CD8-positive, alpha-beta memory T cell (primary cell): Measurements from ENCODE around the gene TGM5. TPM values are rescaled to one million over a fixed set of nuclear protein-coding genes. Genes with fewer than 3 reads are reported as not detected.

Source experiments
- CTCF ChIA-PET: fragments of 350-600 bp; sonication (Branson Sonifier 250); formaldehyde crosslinking; loops from one replicate; lab custom pipeline; 2021; ENCODE audit warnings: antibody characterized with exemption; lab: Charles Lee
- POLR2A ChIA-PET: fragments of 350-600 bp; sonication (Branson Sonifier 250); formaldehyde crosslinking; loops from one replicate; lab custom pipeline; 2021; ENCODE audit warnings: antibody characterized with exemption; lab: Charles Lee
- DNase-seq, 5 donors: peaks; one replicate each; pipeline versions ENCODE4 v3.0.0 to v3.0.0-alpha.2; 2020 to 2022; ENCODE audit warnings: mixed read lengths in 1 of 5
- H3K27ac ChIP-seq: one replicate; pipeline ENCODE4 v1.7.0; 2013; ENCODE audit warnings: low read depth, mild to moderate bottlenecking, low read length, moderate library complexity
- H3K27me3 ChIP-seq: 2 replicates; pipeline ENCODE4 v1.7.0; 2013; ENCODE audit warnings: low read length, mild to moderate bottlenecking; ENCODE audit not compliant: insufficient read depth, poor library complexity, severe bottlenecking
- H3K36me3 ChIP-seq: 2 replicates; pipeline ENCODE4 v1.7.0; 2013; ENCODE audit warnings: mild to moderate bottlenecking, low read length, moderate library complexity; ENCODE audit not compliant: insufficient read depth
- H3K4me1 ChIP-seq: 2 replicates; pipeline ENCODE4 v1.7.0; 2013; ENCODE audit warnings: mild to moderate bottlenecking, low read length, moderate library complexity; ENCODE audit not compliant: insufficient read depth
- H3K4me3 ChIP-seq: 2 replicates; pipeline ENCODE4 v1.7.0; 2013; ENCODE audit warnings: mild to moderate bottlenecking, low read length
- H3K9me3 ChIP-seq: 2 replicates; pipeline ENCODE4 v1.7.0; 2013; ENCODE audit warnings: mild to moderate bottlenecking, low read length
- H3K27ac Mint-ChIP-seq, 8 donors: one replicate each; pipeline ENCODE4 v1.8.0; 2020 to 2021; ENCODE audit warnings: mixed read lengths in 8 of 8, mild to moderate bottlenecking in 6 of 8, inconsistent platforms in 3 of 8, moderate library complexity in 3 of 8
- H3K27me3 Mint-ChIP-seq, 2 donors: one replicate each; pipeline ENCODE4 v1.8.0; 2020 to 2021; ENCODE audit warnings: mixed read lengths in 2 of 2, mild to moderate bottlenecking in 1 of 2, moderate library complexity in 1 of 2
- H3K36me3 Mint-ChIP-seq, 3 donors: one replicate each; pipeline ENCODE4 v1.8.0; 2020 to 2021; ENCODE audit warnings: mixed read lengths in 3 of 3, inconsistent platforms in 1 of 3, mild to moderate bottlenecking in 1 of 3
- H3K4me1 Mint-ChIP-seq, 3 donors: one replicate each; pipeline ENCODE4 v1.8.0; 2020 to 2021; ENCODE audit warnings: mixed read lengths in 3 of 3, inconsistent platforms in 1 of 3, mild to moderate bottlenecking in 1 of 3
- H3K4me3 Mint-ChIP-seq, 7 donors: one replicate each; pipeline ENCODE4 v1.8.0; 2020 to 2021; ENCODE audit warnings: mixed read lengths in 7 of 7, mild to moderate bottlenecking in 6 of 7, moderate library complexity in 4 of 7, inconsistent platforms in 2 of 7
- H3K9me3 Mint-ChIP-seq, 5 donors: one replicate each; pipeline ENCODE4 v1.8.0; 2020 to 2022; ENCODE audit warnings: mixed read lengths in 5 of 5, mild to moderate bottlenecking in 3 of 5, moderate library complexity in 2 of 5, inconsistent platforms in 1 of 5
- polyA plus RNA-seq: library from polyadenylated mRNA; unstranded; fragments of 300-500 nt; fragmentation: Illumina TruSeq; gene quantifications from one replicate; pipeline ENCODE4 v1.2.3, GENCODE V29; 2021
- total RNA-seq, 2 experiments: library from RNA; stranded (reverse); gene quantifications; one replicate each; pipeline ENCODE4 v1.2.3, GENCODE V29; 2021

Gene TGM5
- total and polyA plus RNA-seq, 3 experiments from 2014 or later: 0.18 TPM; not detected in 2

- Histone ChIP-seq H3K27me3 (no peaks in the 10 kb centered on the region), H3K36me3 (no peaks in the 10 kb centered on the region), H3K27ac (no peak overlapping the region), H3K4me1 (no peaks in the 10 kb centered on the region), H3K4me3 (no peak overlapping the region), H3K9me3 (no peaks in the 10 kb centered on the region)
- no peak for DNase-seq
- no peak overlapping the region for H3K27ac Mint-ChIP-seq
- no peaks in the 10 kb centered on the region for H3K9me3 Mint-ChIP-seq
- ChIA-PET CTCF (interaction anchor here (1.7 kb wide), 1 partner anchor 54 kb away, joined by 5 read pairs; no protein-coding TSS in a partner anchor), POLR2A (no interaction called here)
- H3K4me3 Mint-ChIP-seq: no peak overlapping the region
- H3K36me3 Mint-ChIP-seq: no peaks in the 10 kb centered on the region
- H3K4me1 Mint-ChIP-seq: no peaks in the 10 kb centered on the region
- H3K27me3 Mint-ChIP-seq: peaks cover 13 to 26% of the 10 kb centered on the region in 2 donors
These were observed 12.8 kb upstream of the TGM5 start for GRCh38 chr15:43279496-43279895.

- peak overlapping the region in 1 of 8 donors; percentile 1 for H3K27ac Mint-ChIP-seq
- no peaks in the 10 kb centered on the region for H3K4me1 ChIP-seq
- peaks cover 12 to 26% of the 10 kb centered on the region in 2 donors for H3K27me3 Mint-ChIP-seq
- DNase-seq: no peak
- H3K4me3 Mint-ChIP-seq: no peak overlapping the region
- no peaks in the 10 kb centered on the region for H3K36me3 Mint-ChIP-seq
- POLR2A ChIA-PET: no interaction called here
- no peaks in the 10 kb centered on the region for H3K27me3 ChIP-seq
- H3K9me3 Mint-ChIP-seq: no peaks in the 10 kb centered on the region
- no peaks in the 10 kb centered on the region for H3K9me3 ChIP-seq
- no peak overlapping the region for H3K27ac ChIP-seq
- H3K4me3 ChIP-seq: no peak overlapping the region
- H3K36me3 ChIP-seq: no peaks in the 10 kb centered on the region
- no peaks in the 10 kb centered on the region for H3K4me1 Mint-ChIP-seq
- CTCF ChIA-PET: no interaction called here
These were observed 12.1 kb upstream of the TGM5 start for GRCh38 chr15:43278869-43279268.

GRCh38 chr15:43277901-43278300, 11.2 kb upstream of the TGM5 start:
- Mint-ChIP-seq H3K4me1 (no peaks in the 10 kb centered on the region), H3K9me3 (peaks cover 0 to under 1% (median 0%) of the 10 kb centered on the region in 5 donors), H3K27ac (no peak overlapping the region), H3K36me3 (no peaks in the 10 kb centered on the region), H3K4me3 (no peak overlapping the region), H3K27me3 (peaks cover 12 to 26% of the 10 kb centered on the region in 2 donors)
- Histone ChIP-seq H3K36me3 (no peaks in the 10 kb centered on the region), H3K27ac (no peak overlapping the region), H3K4me3 (no peak overlapping the region), H3K9me3 (no peaks in the 10 kb centered on the region), H3K4me1 (no peaks in the 10 kb centered on the region), H3K27me3 (no peaks in the 10 kb centered on the region)
- ChIA-PET POLR2A (no interaction called here), CTCF (no interaction called here)
- DNase-seq: no peak

- no peak overlapping the region for H3K4me3 ChIP-seq
These were observed 10.6 kb upstream of the TGM5 start for GRCh38 chr15:43277231-43277823.

GRCh38 chr15:43276563-43277200, 10.0 kb upstream of the TGM5 start:
- H3K27ac ChIP-seq: no peak overlapping the region
- no peaks in the 10 kb centered on the region for H3K9me3 ChIP-seq
- Mint-ChIP-seq H3K27ac (no peak overlapping the region), H3K4me3 (no peak overlapping the region), H3K36me3 (peaks cover 0 to 7% (median 0%) of the 10 kb centered on the region in 3 donors), H3K27me3 (peaks cover 16 to 35% of the 10 kb centered on the region in 2 donors), H3K4me1 (no peaks in the 10 kb centered on the region), H3K9me3 (peaks cover 1 to 7% (median 4%) of the 10 kb centered on the region in 5 donors)
- H3K4me3 ChIP-seq: no peak overlapping the region
- ChIA-PET POLR2A (no interaction called here), CTCF (interaction anchor here (1.0 to 2.5 kb wide), 2 partner anchors 9 to 51 kb away, joined by 4 to 15 read pairs; no protein-coding TSS in a partner anchor)
- H3K4me1 ChIP-seq: no peaks in the 10 kb centered on the region
- DNase-seq: no peak
- no peaks in the 10 kb centered on the region for H3K27me3 ChIP-seq
- no peaks in the 10 kb centered on the region for H3K36me3 ChIP-seq

More at GRCh38 chr15:43277231-43277823, 10.6 kb upstream of the TGM5 start:
- ChIA-PET POLR2A (no interaction called here), CTCF (interaction anchor here (1.0 to 2.5 kb wide), 2 partner anchors 9 to 52 kb away, joined by 4 to 15 read pairs; no protein-coding TSS in a partner anchor)
- H3K36me3 ChIP-seq: no peaks in the 10 kb centered on the region
- H3K9me3 ChIP-seq: no peaks in the 10 kb centered on the region
- H3K27me3 ChIP-seq: no peaks in the 10 kb centered on the region
- peaks cover 12 to 29% of the 10 kb centered on the region in 2 donors for H3K27me3 Mint-ChIP-seq
- H3K4me3 Mint-ChIP-seq: no peak overlapping the region
- peaks cover 0 to 1% (median under 1%) of the 10 kb centered on the region in 5 donors for H3K9me3 Mint-ChIP-seq
- no peak for DNase-seq
- H3K4me1 ChIP-seq: no peaks in the 10 kb centered on the region
- H3K27ac ChIP-seq: no peak overlapping the region
- H3K4me1 Mint-ChIP-seq: no peaks in the 10 kb centered on the region
- H3K36me3 Mint-ChIP-seq: peaks cover 0 to 1% (median 0%) of the 10 kb centered on the region in 3 donors
- H3K27ac Mint-ChIP-seq: no peak overlapping the region

GRCh38 chr15:43275740-43276562, 9.2 kb upstream of the TGM5 start:
- peaks cover 16 to 39% of the 10 kb centered on the region in 2 donors for H3K27me3 Mint-ChIP-seq
- Histone ChIP-seq H3K27ac (no peak overlapping the region), H3K27me3 (no peaks in the 10 kb centered on the region), H3K9me3 (no peaks in the 10 kb centered on the region), H3K4me3 (no peak overlapping the region), H3K36me3 (no peaks in the 10 kb centered on the region), H3K4me1 (no peaks in the 10 kb centered on the region)
- peaks cover 0 to 8% (median 0%) of the 10 kb centered on the region in 3 donors for H3K36me3 Mint-ChIP-seq
- H3K9me3 Mint-ChIP-seq: peaks cover 1 to 7% (median 4%) of the 10 kb centered on the region in 5 donors
- no peak overlapping the region for H3K4me3 Mint-ChIP-seq
- peak overlapping the region in 1 of 8 donors; percentile 84 for H3K27ac Mint-ChIP-seq
- ChIA-PET CTCF (interaction anchor here (1.0 to 2.5 kb wide), 2 partner anchors 10 to 50 kb away, joined by 4 to 15 read pairs; no protein-coding TSS in a partner anchor), POLR2A (no interaction called here)
- H3K4me1 Mint-ChIP-seq: peaks cover 0 to 3% (median under 1%) of the 10 kb centered on the region in 3 donors
- DNase-seq: no peak

GRCh38 chr15:43274136-43274535, 7.4 kb upstream of the TGM5 start:
- Mint-ChIP-seq H3K27ac (no peak overlapping the region), H3K4me1 (peaks cover 5 to 9% (median 7%) of the 10 kb centered on the region in 3 donors), H3K36me3 (peaks cover 0 to 8% (median 0%) of the 10 kb centered on the region in 3 donors), H3K9me3 (peaks cover 1 to 7% (median 4%) of the 10 kb centered on the region in 5 donors), H3K27me3 (peaks cover 19 to 46% of the 10 kb centered on the region in 2 donors), H3K4me3 (no peak overlapping the region)
- no peak overlapping the region for H3K4me3 ChIP-seq
- no peaks in the 10 kb centered on the region for H3K27me3 ChIP-seq
- H3K4me1 ChIP-seq: no peaks in the 10 kb centered on the region
- POLR2A ChIA-PET: no interaction called here
- H3K9me3 ChIP-seq: no peaks in the 10 kb centered on the region
- no peak for DNase-seq
- no peak overlapping the region for H3K27ac ChIP-seq
- no peaks in the 10 kb centered on the region for H3K36me3 ChIP-seq
- CTCF ChIA-PET: interaction anchor here (2.3 kb wide), 1 partner anchor 12 kb away, joined by 10 read pairs; no protein-coding TSS in a partner anchor
